NT2/D1 (cell line): ENCODE measurements around the gene PCSK9.

Experiments used
- SUZ12 ChIP-seq: IDR thresholded peaks from 2 replicates; pipeline ENCODE4 v1.6.1; 2011; ENCODE audit not compliant: insufficient read length, insufficient read depth; ENCODE audit errors: extremely low read depth
- ZNF274 ChIP-seq: IDR thresholded peaks from 2 replicates; pipeline ENCODE4 v1.6.1; 2011; ENCODE audit warnings: mild to moderate bottlenecking, low read depth, low read length

DNA sequence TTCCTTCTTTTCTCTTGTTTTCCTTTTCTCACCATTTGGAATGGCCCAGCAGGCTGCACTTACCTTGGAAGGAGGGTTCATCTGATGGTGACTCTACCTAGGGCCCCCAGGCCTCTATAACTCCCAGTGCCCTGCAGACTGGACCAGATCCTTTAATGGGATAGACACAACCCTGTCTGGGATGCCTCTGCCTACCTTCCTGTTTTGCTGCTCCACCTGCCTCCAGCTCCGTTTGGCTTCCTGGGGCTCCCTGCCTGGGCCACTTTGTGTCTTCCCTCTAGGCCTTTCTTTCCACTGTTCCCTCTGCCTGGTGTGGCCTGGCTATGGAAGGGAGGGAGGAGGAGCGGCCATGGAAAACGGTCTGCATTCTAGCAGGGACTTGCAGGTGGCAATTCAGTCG is 7.5 kb downstream of the PCSK9 start:
- TF ChIP-seq ZNF274 (no peak), SUZ12 (no peak)
